ENCODE data around the gene LIF. TPM values are rescaled to one million over a fixed set of nuclear protein-coding genes. Genes with fewer than 3 reads are reported as not detected.
A peak's percentile ranks its signal among the peaks of the same experiment; 100 is the strongest.

The LIF gene
- total RNA-seq, 4 donors from 2014 or later = 4.0 to 5.2 (median 4.4) TPM

- in situ Hi-C loops (cut with MboI; ENCODE audit: low pct_ligation_motif_present in 1 of 4, low pct_unique_long_range_greater_than_20kb in 1 of 4, low sequenced_read_pairs in 3 of 4) (loop anchor here in 2 of 4 donors (10.0 to 25.0 kb wide), 2 partner anchors 96 to 99 kb away; partner anchors contain the start of genes RNF215 (in 2 of the 2) and SEC14L2 (in 1 of the 2)), intact Hi-C loops (cut with DNase I; ENCODE audit: low total_unique reads) (loop anchor here (1.0 to 2.0 kb wide), 3 partner anchors 38 to 99 kb away; partner anchors contain the start of genes CCDC157, RNF215, SF3A1 and TBC1D10A)
- DNase-seq = no peak
- Histone ChIP-seq H3K27ac (peak overlapping the region; percentile 89 to 93 (median 90)), H3K27me3 (no peaks in the 10 kb centered on the region), H3K9me3 (no peaks in the 10 kb centered on the region), H3K4me3 (peak overlapping the region; percentile 55 to 81 (median 78)), H3K36me3 (peaks cover 0 to 14% (median 9%) of the 10 kb centered on the region in 4 donors), H3K4me1 (peaks cover 27 to 41% (median 34%) of the 10 kb centered on the region in 4 donors)
- TF ChIP-seq POLR2A (IDR thresholded peaks at IDR 0.05) (peak; percentile 2), POLR2AphosphoS5 (IDR thresholded peaks at IDR 0.05) (no peak), EP300 (IDR thresholded peaks at IDR 0.05; ENCODE audit: low read depth) (no peak)
- TF ChIP-seq, protein P1, sequence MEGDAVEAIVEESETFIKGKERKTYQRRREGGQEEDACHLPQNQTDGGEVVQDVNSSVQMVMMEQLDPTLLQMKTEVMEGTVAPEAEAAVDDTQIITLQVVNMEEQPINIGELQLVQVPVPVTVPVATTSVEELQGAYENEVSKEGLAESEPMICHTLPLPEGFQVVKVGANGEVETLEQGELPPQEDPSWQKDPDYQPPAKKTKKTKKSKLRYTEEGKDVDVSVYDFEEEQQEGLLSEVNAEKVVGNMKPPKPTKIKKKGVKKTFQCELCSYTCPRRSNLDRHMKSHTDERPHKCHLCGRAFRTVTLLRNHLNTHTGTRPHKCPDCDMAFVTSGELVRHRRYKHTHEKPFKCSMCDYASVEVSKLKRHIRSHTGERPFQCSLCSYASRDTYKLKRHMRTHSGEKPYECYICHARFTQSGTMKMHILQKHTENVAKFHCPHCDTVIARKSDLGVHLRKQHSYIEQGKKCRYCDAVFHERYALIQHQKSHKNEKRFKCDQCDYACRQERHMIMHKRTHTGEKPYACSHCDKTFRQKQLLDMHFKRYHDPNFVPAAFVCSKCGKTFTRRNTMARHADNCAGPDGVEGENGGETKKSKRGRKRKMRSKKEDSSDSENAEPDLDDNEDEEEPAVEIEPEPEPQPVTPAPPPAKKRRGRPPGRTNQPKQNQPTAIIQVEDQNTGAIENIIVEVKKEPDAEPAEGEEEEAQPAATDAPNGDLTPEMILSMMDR (IDR thresholded peaks at IDR 0.05) = no peak
- WGBS, 2 donors (ENCODE audit: low coverage in 1 of 2) = 16% methylated on average over 27 of the region's 27 CpGs; no CpG with 5 or more reads in 1 of the 2 donors
Measured at GRCh38 chr22:30288419-30289140, 42.0 kb upstream of the LIF start.

GRCh38 chr22:30287648-30288418 lies 41.3 kb upstream of the LIF start:
- peak overlapping the region; percentile 89 to 93 (median 90) for H3K27ac ChIP-seq
- TF ChIP-seq EP300 (IDR thresholded peaks at IDR 0.05; ENCODE audit: low read depth) (no peak), POLR2A (IDR thresholded peaks at IDR 0.05) (peak; percentile 15), POLR2AphosphoS5 (IDR thresholded peaks at IDR 0.05) (peak; percentile 47 to 57 (median 49))
- TF ChIP-seq, protein P1 (IDR thresholded peaks at IDR 0.05) = peak; percentile 69 to 93 (median 72)
- peak overlapping the region in 3 of 4 donors; percentile 76 to 81 (median 80) for H3K4me3 ChIP-seq
- 12% methylated on average over 5 of the region's 5 CpGs; no CpG with 5 or more reads in 1 of the 2 donors for WGBS, 2 donors (ENCODE audit: low coverage in 1 of 2)
- intact Hi-C loops (cut with DNase I; ENCODE audit: low total_unique reads) = loop anchor here (1.0 to 2.0 kb wide), 3 partner anchors 39 to 99 kb away; partner anchors contain the start of genes CCDC157, RNF215, SF3A1 and TBC1D10A
- no peaks in the 10 kb centered on the region for H3K9me3 ChIP-seq
- H3K4me1 ChIP-seq = peaks cover 27 to 41% (median 34%) of the 10 kb centered on the region in 4 donors
- in situ Hi-C loops (cut with MboI; ENCODE audit: low pct_ligation_motif_present in 1 of 4, low pct_unique_long_range_greater_than_20kb in 1 of 4, low sequenced_read_pairs in 3 of 4) = loop anchor here in 2 of 4 donors (10.0 to 25.0 kb wide), 2 partner anchors 97 to 99 kb away; partner anchors contain the start of genes RNF215 (in 2 of the 2) and SEC14L2 (in 1 of the 2)
- peak; percentile 90 for DNase-seq
- H3K27me3 ChIP-seq = no peaks in the 10 kb centered on the region
- H3K36me3 ChIP-seq = peaks cover 0 to 10% (median 3%) of the 10 kb centered on the region in 4 donors

- H3K4me3 ChIP-seq = no peak overlapping the region
- intact Hi-C loops (cut with DNase I; ENCODE audit: low total_unique reads) (no loop called here), in situ Hi-C loops (cut with MboI; ENCODE audit: low pct_ligation_motif_present in 1 of 4, low pct_unique_long_range_greater_than_20kb in 1 of 4, low sequenced_read_pairs in 3 of 4) (loop anchor here in 2 of 4 donors (10.0 to 25.0 kb wide), 2 partner anchors 98 to 100 kb away; partner anchors contain the start of genes RNF215 (in 2 of the 2) and SEC14L2 (in 1 of the 2))
- TF ChIP-seq, protein P1 (IDR thresholded peaks at IDR 0.05) = peak; percentile 87 to 97 (median 95)
- TF ChIP-seq POLR2AphosphoS5 (IDR thresholded peaks at IDR 0.05) = no peak
- H3K27ac ChIP-seq = no peak overlapping the region
- no peaks in the 10 kb centered on the region for H3K27me3 ChIP-seq
- peaks cover 0 to 2% (median 0%) of the 10 kb centered on the region in 4 donors for H3K36me3 ChIP-seq
- 47% methylated on average over 31 of the region's 31 CpGs; no CpG with 5 or more reads in 1 of the 2 donors for WGBS, 2 donors (ENCODE audit: low coverage in 1 of 2)
- DNase-seq = peak; percentile 87
- peaks cover 27 to 41% (median 34%) of the 10 kb centered on the region in 4 donors for H3K4me1 ChIP-seq
- H3K9me3 ChIP-seq = no peaks in the 10 kb centered on the region
Measured at GRCh38 chr22:30286813-30287647, 40.5 kb upstream of the LIF start.
